Activated naive CD8-positive, alpha-beta T cell treated with anti-CD3 and anti-CD28 coated beads for 36 hours (primary cell): Measurements from ENCODE around the gene SFXN4. TPM values are rescaled to one million over a fixed set of nuclear protein-coding genes. Genes with fewer than 3 reads are reported as not detected.
"Not testable (repeated sequence)": the region's sequence is repeated elsewhere in the genome, so short reads cannot be mapped to it uniquely, and the experiment has no call there.

ENCODE experiments used
- DNase-seq: peaks from one replicate; pipeline ENCODE4 v3.0.0; 2021
- H3K27ac Mint-ChIP-seq: one replicate; pipeline ENCODE4 v1.8.0; 2022; ENCODE audit warnings: mild to moderate bottlenecking, moderate library complexity, mixed read lengths
- H3K27me3 Mint-ChIP-seq: one replicate; pipeline ENCODE4 v1.8.0; 2022; ENCODE audit warnings: mild to moderate bottlenecking, mixed read lengths
- H3K36me3 Mint-ChIP-seq: one replicate; pipeline ENCODE4 v1.8.0; 2021; ENCODE audit warnings: mild to moderate bottlenecking, mixed read lengths
- H3K4me1 Mint-ChIP-seq: one replicate; pipeline ENCODE4 v1.8.0; 2021; ENCODE audit warnings: mixed read lengths
- H3K4me3 Mint-ChIP-seq: one replicate; pipeline ENCODE4 v1.8.0; 2022; ENCODE audit warnings: mild to moderate bottlenecking, moderate library complexity, mixed read lengths
- H3K9me3 Mint-ChIP-seq: one replicate; pipeline ENCODE4 v1.8.0; 2022; ENCODE audit warnings: mixed read lengths
- total RNA-seq, 2 experiments: library from RNA; stranded (reverse); gene quantifications; one replicate each; pipeline ENCODE4 v1.2.3, GENCODE V29; 2021

The SFXN4 gene
- total RNA-seq, 2 experiments from 2014 or later: 63.4 to 63.8 TPM

- Mint-ChIP-seq H3K27ac (peak overlapping the region; percentile 55), H3K9me3 (no peaks in the 10 kb centered on the region), H3K36me3 (no peaks in the 10 kb centered on the region), H3K4me1 (peaks cover 17% of the 10 kb centered on the region), H3K27me3 (peaks cover 4% of the 10 kb centered on the region), H3K4me3 (no peak overlapping the region)
- DNase-seq: peak; percentile 13
These were observed 33.9 kb upstream of the SFXN4 start for GRCh38 chr10:119199231-119199992.

- DNase-seq: peak; percentile 17
- H3K4me3 Mint-ChIP-seq: no peak overlapping the region
- peak overlapping the region; percentile 83 for H3K27ac Mint-ChIP-seq
- H3K27me3 Mint-ChIP-seq: peaks cover 4% of the 10 kb centered on the region
- H3K36me3 Mint-ChIP-seq: no peaks in the 10 kb centered on the region
- H3K4me1 Mint-ChIP-seq: peaks cover 17% of the 10 kb centered on the region
- H3K9me3 Mint-ChIP-seq: no peaks in the 10 kb centered on the region
These were observed 32.9 kb upstream of the SFXN4 start for GRCh38 chr10:119198438-119198837.

- peaks cover 17% of the 10 kb centered on the region for H3K4me1 Mint-ChIP-seq
- no peaks in the 10 kb centered on the region for H3K36me3 Mint-ChIP-seq
- H3K27me3 Mint-ChIP-seq: peaks cover 4% of the 10 kb centered on the region
- DNase-seq: no peak
- peak overlapping the region; percentile 83 for H3K27ac Mint-ChIP-seq
- H3K4me3 Mint-ChIP-seq: no peak overlapping the region
- no peaks in the 10 kb centered on the region for H3K9me3 Mint-ChIP-seq
These were observed 32.4 kb upstream of the SFXN4 start for GRCh38 chr10:119197921-119198320.

GRCh38 chr10:119191881-119192280 is 26.4 kb upstream of the SFXN4 start:
- Mint-ChIP-seq H3K4me3 (no peak overlapping the region), H3K4me1 (peaks cover 21% of the 10 kb centered on the region)

GRCh38 chr10:119190954-119191785 is 25.7 kb upstream of the SFXN4 start:
- DNase-seq: no peak
- Mint-ChIP-seq H3K4me3 (no peak overlapping the region), H3K9me3 (no peaks in the 10 kb centered on the region), H3K27ac (no peak overlapping the region), H3K4me1 (peaks cover 21% of the 10 kb centered on the region), H3K27me3 (no peaks in the 10 kb centered on the region), H3K36me3 (no peaks in the 10 kb centered on the region)

More at GRCh38 chr10:119191881-119192280, 26.4 kb upstream of the SFXN4 start:
- no peaks in the 10 kb centered on the region for H3K36me3 Mint-ChIP-seq
- no peaks in the 10 kb centered on the region for H3K9me3 Mint-ChIP-seq
- DNase-seq: no peak
- no peak overlapping the region for H3K27ac Mint-ChIP-seq
- no peaks in the 10 kb centered on the region for H3K27me3 Mint-ChIP-seq

GRCh38 chr10:119190353-119190752 is 24.8 kb upstream of the SFXN4 start:
- H3K27ac Mint-ChIP-seq: no peak overlapping the region
- no peaks in the 10 kb centered on the region for H3K27me3 Mint-ChIP-seq
- H3K4me3 Mint-ChIP-seq: no peak overlapping the region
- H3K9me3 Mint-ChIP-seq: no peaks in the 10 kb centered on the region
- DNase-seq: no peak
- H3K36me3 Mint-ChIP-seq: no peaks in the 10 kb centered on the region
- H3K4me1 Mint-ChIP-seq: peaks cover 21% of the 10 kb centered on the region

GRCh38 chr10:119189811-119190282 is 24.3 kb upstream of the SFXN4 start:
- Mint-ChIP-seq H3K27me3 (no peaks in the 10 kb centered on the region), H3K27ac (no peak overlapping the region), H3K4me1 (peaks cover 21% of the 10 kb centered on the region), H3K9me3 (no peaks in the 10 kb centered on the region), H3K4me3 (no peak overlapping the region), H3K36me3 (no peaks in the 10 kb centered on the region)
- peak; percentile 13 for DNase-seq

- peaks cover 1% of the 10 kb centered on the region for H3K36me3 Mint-ChIP-seq
- no peak overlapping the region for H3K4me3 Mint-ChIP-seq
- H3K27ac Mint-ChIP-seq: no peak overlapping the region
- H3K27me3 Mint-ChIP-seq: no peaks in the 10 kb centered on the region
- DNase-seq: no peak
- H3K9me3 Mint-ChIP-seq: no peaks in the 10 kb centered on the region
- peaks cover 8% of the 10 kb centered on the region for H3K4me1 Mint-ChIP-seq
These were observed 18.3 kb upstream of the SFXN4 start for GRCh38 chr10:119183664-119184412.

GRCh38 chr10:119180850-119181400 is 15.4 kb upstream of the SFXN4 start:
- not testable (repeated sequence) for DNase-seq, H3K27me3 Mint-ChIP-seq, H3K4me3 Mint-ChIP-seq, H3K9me3 Mint-ChIP-seq, H3K27ac Mint-ChIP-seq
- Mint-ChIP-seq H3K4me1 (peaks cover 25% of the 10 kb centered on the region), H3K36me3 (peaks cover 18% of the 10 kb centered on the region)

- Mint-ChIP-seq H3K9me3 (no peaks in the 10 kb centered on the region), H3K4me3 (peak within 1 kb of the TSS; percentile 99), H3K36me3 (peaks cover 23% of the 10 kb centered on the region), H3K4me1 (peaks cover 31% of the 10 kb centered on the region), H3K27me3 (no peaks in the 10 kb centered on the region), H3K27ac (peak within 1 kb of the TSS; percentile 98)
- peak; percentile 97 for DNase-seq
These were observed 13.0 kb upstream of the SFXN4 start, which contains the start of gene PRDX3 for GRCh38 chr10:119178372-119179119. TSS of gene PRDX3 (minus strand) at chr10:119178812. CDS start at chr10:119178790, 22 bp downstream.

- Mint-ChIP-seq H3K4me3 (peak overlapping the region; percentile 99), H3K27me3 (no peaks in the 10 kb centered on the region), H3K9me3 (no peaks in the 10 kb centered on the region), H3K4me1 (peaks cover 31% of the 10 kb centered on the region), H3K27ac (peak overlapping the region; percentile 98), H3K36me3 (peaks cover 23% of the 10 kb centered on the region)
- peak; percentile 47 for DNase-seq
These were observed 12.3 kb upstream of the SFXN4 start for GRCh38 chr10:119177708-119178371.

GRCh38 chr10:119176166-119176565 is 10.7 kb upstream of the SFXN4 start:
- H3K27ac Mint-ChIP-seq: peak overlapping the region; percentile 48

GRCh38 chr10:119174109-119174508 is 8.6 kb upstream of the SFXN4 start:
- no peak for DNase-seq
- Mint-ChIP-seq H3K4me1 (peaks cover 24% of the 10 kb centered on the region), H3K36me3 (peaks cover 38% of the 10 kb centered on the region), H3K9me3 (no peaks in the 10 kb centered on the region), H3K4me3 (no peak overlapping the region), H3K27me3 (no peaks in the 10 kb centered on the region), H3K27ac (no peak overlapping the region)

More at GRCh38 chr10:119176166-119176565, 10.7 kb upstream of the SFXN4 start:
- Mint-ChIP-seq H3K9me3 (no peaks in the 10 kb centered on the region), H3K36me3 (peaks cover 31% of the 10 kb centered on the region), H3K4me1 (peaks cover 31% of the 10 kb centered on the region), H3K4me3 (no peak overlapping the region), H3K27me3 (no peaks in the 10 kb centered on the region)
- DNase-seq: no peak
